ENCODE results near the gene PEX19.
"Not testable (repeated sequence)": the region's sequence is repeated elsewhere in the genome, so short reads cannot be mapped to it uniquely, and the experiment has no call there.

The PEX19 gene

GRCh38 chr1:160284782-160285344 lies at the start of gene PEX19:
PEX19 (minus strand) TSS chr1:160285133; CDS start chr1:160285124, 9 bp downstream.
- peak; percentile 66 for DNase-seq (ENCODE audit: low read depth in 2 of 2)

GRCh38 chr1:160332516-160332915 lies 47.6 kb upstream of the PEX19 start:
- DNase-seq (ENCODE audit: low read depth in 2 of 2) = no peak

GRCh38 chr1:160330119-160330518 lies 45.2 kb upstream of the PEX19 start:
- DNase-seq (ENCODE audit: low read depth in 2 of 2) = no peak

GRCh38 chr1:160328184-160328583 lies 43.3 kb upstream of the PEX19 start:
- DNase-seq (ENCODE audit: low read depth in 2 of 2) = no peak

GRCh38 chr1:160326418-160326817 lies 41.5 kb upstream of the PEX19 start:
- no peak for DNase-seq (ENCODE audit: low read depth in 2 of 2)

GRCh38 chr1:160325252-160325651 lies 40.3 kb upstream of the PEX19 start:
- no peak for DNase-seq (ENCODE audit: low read depth in 2 of 2)

- DNase-seq (ENCODE audit: low read depth in 2 of 2) = no peak
Observed at GRCh38 chr1:160322831-160323230, 37.9 kb upstream of the PEX19 start.

- DNase-seq (ENCODE audit: low read depth in 2 of 2) = no peak
Observed at GRCh38 chr1:160315359-160315758, 30.4 kb upstream of the PEX19 start.

- no peak for DNase-seq (ENCODE audit: low read depth in 2 of 2)
Observed at GRCh38 chr1:160309571-160309970, 24.6 kb upstream of the PEX19 start.

- DNase-seq (ENCODE audit: low read depth in 2 of 2) = no peak
Observed at GRCh38 chr1:160309185-160309557, 24.2 kb upstream of the PEX19 start.

- DNase-seq (ENCODE audit: low read depth in 2 of 2) = no peak
Observed at GRCh38 chr1:160308451-160309184, 23.7 kb upstream of the PEX19 start.

- no peak for DNase-seq (ENCODE audit: low read depth in 2 of 2)
Observed at GRCh38 chr1:160307118-160307791, 22.3 kb upstream of the PEX19 start.

GRCh38 chr1:160300173-160300572 lies 15.2 kb upstream of the PEX19 start:
- DNase-seq (ENCODE audit: low read depth in 2 of 2) = no peak

- no peak for DNase-seq (ENCODE audit: low read depth in 2 of 2)
Observed at GRCh38 chr1:160296036-160296435, 11.1 kb upstream of the PEX19 start.

GRCh38 chr1:160293020-160293968 lies 8.4 kb upstream of the PEX19 start:
- no peak for DNase-seq (ENCODE audit: low read depth in 2 of 2)

- peak in 1 of 2 experiments; percentile 9 for DNase-seq (ENCODE audit: low read depth in 2 of 2)
Observed at GRCh38 chr1:160291248-160292220, 6.6 kb upstream of the PEX19 start.

- DNase-seq (ENCODE audit: low read depth in 2 of 2) = not testable (repeated sequence)
Observed at GRCh38 chr1:160287769-160288168, 2.8 kb upstream of the PEX19 start.

GRCh38 chr1:160285506-160285905 lies 573 bp upstream of the PEX19 start:
- DNase-seq (ENCODE audit: low read depth in 2 of 2) = no peak

- DNase-seq (ENCODE audit: low read depth in 2 of 2) = no peak
Observed at GRCh38 chr1:160284220-160284781, 632 bp downstream of the PEX19 start.

- no peak for DNase-seq (ENCODE audit: low read depth in 2 of 2)
Observed at GRCh38 chr1:160282807-160283206, 2.1 kb downstream of the PEX19 start.
